ENCODE data around the gene NR3C1. TPM values are rescaled to one million over a fixed set of nuclear protein-coding genes. Genes with fewer than 3 reads are reported as not detected.

NR3C1 gene
- total RNA-seq: 37.1 to 46.4 TPM (median 44.6 TPM) in 3 replicates
- long read RNA-seq, full-length matches to known transcripts: 23 of 29 reads
- long read RNA-seq, partial matches to known transcripts: 2 of 29 reads
- long read RNA-seq, other reads (novel, unspliced or antisense): 4 of 29 reads

GRCh38 chr5:143403593-143404415 is at the start of gene NR3C1:
Gene NR3C1 (minus strand): TSS chr5:143403686. CDS start chr5:143400839, 2,847 bp downstream.
- DNase-seq (ENCODE audit: low spot score): peak; percentile 95
- H3K27ac Mint-ChIP-seq (ENCODE audit: unreplicated experiment): peak within 1 kb of the TSS; percentile 100
- H3K9me3 Mint-ChIP-seq (ENCODE audit: low read depth): no peaks in the 10 kb centered on the region
- H3K27me3 Mint-ChIP-seq (ENCODE audit: low read depth): no peaks in the 10 kb centered on the region
- peaks cover 11% of the 10 kb centered on the region for H3K36me3 Mint-ChIP-seq (ENCODE audit: low read depth)
- peak within 1 kb of the TSS; percentile 87 for H3K4me3 Mint-ChIP-seq (ENCODE audit: unreplicated experiment)
- TF ChIP-seq CTCF (IDR thresholded peaks at IDR 0.05): peak; percentile 76
- peaks cover 43% of the 10 kb centered on the region for H3K4me1 Mint-ChIP-seq (ENCODE audit: low read depth)

GRCh38 chr5:143449772-143450171 is 46.3 kb upstream of the NR3C1 start:
- DNase-seq (ENCODE audit: low spot score): no peak
- H3K27ac Mint-ChIP-seq (ENCODE audit: unreplicated experiment): no peak overlapping the region
- TF ChIP-seq CTCF (IDR thresholded peaks at IDR 0.05): no peak
- no peaks in the 10 kb centered on the region for H3K4me1 Mint-ChIP-seq (ENCODE audit: low read depth)
- H3K36me3 Mint-ChIP-seq (ENCODE audit: low read depth): no peaks in the 10 kb centered on the region
- no peaks in the 10 kb centered on the region for H3K9me3 Mint-ChIP-seq (ENCODE audit: low read depth)
- H3K27me3 Mint-ChIP-seq (ENCODE audit: low read depth): no peaks in the 10 kb centered on the region
- H3K4me3 Mint-ChIP-seq (ENCODE audit: unreplicated experiment): no peak overlapping the region

GRCh38 chr5:143448518-143448917 is 45.0 kb upstream of the NR3C1 start:
- no peaks in the 10 kb centered on the region for H3K9me3 Mint-ChIP-seq (ENCODE audit: low read depth)
- H3K4me1 Mint-ChIP-seq (ENCODE audit: low read depth): no peaks in the 10 kb centered on the region
- H3K36me3 Mint-ChIP-seq (ENCODE audit: low read depth): no peaks in the 10 kb centered on the region
- no peak for TF ChIP-seq CTCF (IDR thresholded peaks at IDR 0.05)
- H3K4me3 Mint-ChIP-seq (ENCODE audit: unreplicated experiment): no peak overlapping the region
- no peak overlapping the region for H3K27ac Mint-ChIP-seq (ENCODE audit: unreplicated experiment)
- H3K27me3 Mint-ChIP-seq (ENCODE audit: low read depth): no peaks in the 10 kb centered on the region
- no peak for DNase-seq (ENCODE audit: low spot score)

- Mint-ChIP-seq H3K4me1 (ENCODE audit: low read depth) (no peaks in the 10 kb centered on the region), H3K27ac (ENCODE audit: unreplicated experiment) (no peak overlapping the region), H3K36me3 (ENCODE audit: low read depth) (no peaks in the 10 kb centered on the region), H3K9me3 (ENCODE audit: low read depth) (no peaks in the 10 kb centered on the region), H3K4me3 (ENCODE audit: unreplicated experiment) (no peak overlapping the region), H3K27me3 (ENCODE audit: low read depth) (no peaks in the 10 kb centered on the region)
- TF ChIP-seq CTCF (IDR thresholded peaks at IDR 0.05): no peak
- DNase-seq (ENCODE audit: low spot score): no peak
These were observed 44.5 kb upstream of the NR3C1 start for GRCh38 chr5:143447983-143448382.

GRCh38 chr5:143446535-143447226 is 43.2 kb upstream of the NR3C1 start:
- no peak overlapping the region for H3K4me3 Mint-ChIP-seq (ENCODE audit: unreplicated experiment)
- H3K4me1 Mint-ChIP-seq (ENCODE audit: low read depth): no peaks in the 10 kb centered on the region
- H3K36me3 Mint-ChIP-seq (ENCODE audit: low read depth): no peaks in the 10 kb centered on the region
- H3K27me3 Mint-ChIP-seq (ENCODE audit: low read depth): no peaks in the 10 kb centered on the region
- no peak for TF ChIP-seq CTCF (IDR thresholded peaks at IDR 0.05)
- DNase-seq (ENCODE audit: low spot score): no peak
- no peaks in the 10 kb centered on the region for H3K9me3 Mint-ChIP-seq (ENCODE audit: low read depth)
- no peak overlapping the region for H3K27ac Mint-ChIP-seq (ENCODE audit: unreplicated experiment)

All from chondrocyte (in vitro differentiated cells).